NCI-H82 (cell line): Measurements from ENCODE around the gene PCDH9.

Experiments
- DNase-seq: peaks from one replicate; lab custom pipeline; 2025; lab: John Stamatoyannopoulos, UW

The PCDH9 gene

GRCh38 chr13:66565279-66565678 is 664.9 kb downstream of the PCDH9 start:
- no peak for DNase-seq

- DNase-seq, result no peak
Observed at GRCh38 chr13:66563076-66563475, 667.1 kb downstream of the PCDH9 start.

- no peak for DNase-seq
Observed at GRCh38 chr13:66562054-66562453, 668.1 kb downstream of the PCDH9 start.

GRCh38 chr13:66560991-66561390 is 669.1 kb downstream of the PCDH9 start:
- DNase-seq, result no peak

GRCh38 chr13:66560189-66560588 is 669.9 kb downstream of the PCDH9 start:
- DNase-seq, result peak; percentile 73

- no peak for DNase-seq
Observed at GRCh38 chr13:66559093-66559492, 671.0 kb downstream of the PCDH9 start.

- no peak for DNase-seq
Observed at GRCh38 chr13:66558506-66558905, 671.6 kb downstream of the PCDH9 start.

GRCh38 chr13:66557357-66557756 is 672.8 kb downstream of the PCDH9 start:
- no peak for DNase-seq

GRCh38 chr13:66556306-66556705 is 673.8 kb downstream of the PCDH9 start:
- DNase-seq, result no peak

GRCh38 chr13:66553391-66553790 is 676.7 kb downstream of the PCDH9 start:
- DNase-seq, result no peak

- no peak for DNase-seq
Observed at GRCh38 chr13:66551128-66551527, 679.0 kb downstream of the PCDH9 start.

- DNase-seq, result no peak
Observed at GRCh38 chr13:66547685-66548084, 682.5 kb downstream of the PCDH9 start.

- no peak for DNase-seq
Observed at GRCh38 chr13:66546534-66547379, 683.4 kb downstream of the PCDH9 start.

- peak; percentile 39 for DNase-seq
Observed at GRCh38 chr13:66543780-66544179, 686.4 kb downstream of the PCDH9 start.

- no peak for DNase-seq
Observed at GRCh38 chr13:66537417-66537816, 692.7 kb downstream of the PCDH9 start.

- no peak for DNase-seq
Observed at GRCh38 chr13:66536746-66537145, 693.4 kb downstream of the PCDH9 start.

- no peak for DNase-seq
Observed at GRCh38 chr13:66534561-66534960, 695.6 kb downstream of the PCDH9 start.

- DNase-seq, result no peak
Observed at GRCh38 chr13:66532845-66533244, 697.3 kb downstream of the PCDH9 start.

- DNase-seq, result no peak
Observed at GRCh38 chr13:66532146-66532545, 698.0 kb downstream of the PCDH9 start.

- no peak for DNase-seq
Observed at GRCh38 chr13:66530686-66531085, 699.5 kb downstream of the PCDH9 start.

GRCh38 chr13:66530158-66530557 is 700.0 kb downstream of the PCDH9 start:
- DNase-seq, result no peak

- peak; percentile 42 for DNase-seq
Observed at GRCh38 chr13:66528944-66529576, 701.1 kb downstream of the PCDH9 start.

GRCh38 chr13:66528180-66528579 is 702.0 kb downstream of the PCDH9 start:
- DNase-seq, result no peak
